Naive thymus-derived CD4-positive, alpha-beta T cell (primary cell): ENCODE measurements around the gene OR14C36. TPM values are rescaled to one million over a fixed set of nuclear protein-coding genes. Genes with fewer than 3 reads are reported as not detected.
"Not testable (repeated sequence)": the region's sequence is repeated elsewhere in the genome, so short reads cannot be mapped to it uniquely, and the experiment has no call there.

Source experiments
- ATAC-seq: fragments of 150-1000 bp; cut with Tn5 transposase; 2 replicates; pipeline ENCODE4 v1.10.0; 2021; ENCODE audit warnings: mild to moderate bottlenecking, moderate library complexity
- CTCF ChIA-PET: fragments of 350-600 bp; sonication (Branson Sonifier 250); formaldehyde crosslinking; loops from one replicate; lab custom pipeline; 2021; ENCODE audit warnings: antibody characterized with exemption; lab: Charles Lee
- POLR2A ChIA-PET: fragments of 350-600 bp; sonication (Branson Sonifier 250); formaldehyde crosslinking; loops from one replicate; lab custom pipeline; 2021; ENCODE audit warnings: antibody characterized with exemption, inconsistent platforms; lab: Charles Lee
- DNase-seq, 9 donors: peaks; one replicate each; pipeline versions ENCODE4 v3.0.0 to v3.0.0-alpha.2; 2020 to 2022; ENCODE audit warnings: mixed read lengths in 1 of 9
- H3K27ac ChIP-seq: one replicate; pipeline ENCODE4 v1.7.0; 2013; ENCODE audit warnings: mild to moderate bottlenecking, low read depth, low read length, moderate library complexity
- H3K27me3 ChIP-seq, 2 donors: one replicate each; pipeline ENCODE4 v1.7.0; 2013; ENCODE audit warnings: low read length in 2 of 2, mild to moderate bottlenecking in 2 of 2, moderate library complexity in 2 of 2; ENCODE audit not compliant: control insufficient read depth in 2 of 2, insufficient read depth in 2 of 2
- H3K36me3 ChIP-seq, 3 experiments: 1 replicate in 2 of 3; 2 replicates in 1 of 3; pipeline ENCODE4 v1.7.0; 2013; ENCODE audit warnings: low read length in 3 of 3, mild to moderate bottlenecking in 3 of 3, moderate library complexity in 1 of 3; ENCODE audit not compliant: insufficient read depth in 3 of 3, control insufficient read depth in 2 of 3
- H3K4me1 ChIP-seq, 2 donors: one replicate each; pipeline ENCODE4 v1.7.0; 2013; ENCODE audit warnings: low read length in 2 of 2, mild to moderate bottlenecking in 2 of 2, moderate library complexity in 1 of 2; ENCODE audit not compliant: control insufficient read depth in 2 of 2, insufficient read depth in 2 of 2
- H3K4me3 ChIP-seq: 2 replicates; pipeline ENCODE4 v1.7.0; 2013; ENCODE audit warnings: mild to moderate bottlenecking, low read length
- H3K9me3 ChIP-seq, 3 experiments: 1 replicate in 2 of 3; 2 replicates in 1 of 3; pipeline ENCODE4 v1.7.0; 2013; ENCODE audit warnings: low read length in 3 of 3; ENCODE audit not compliant: control insufficient read depth in 2 of 3
- H3K27ac Mint-ChIP-seq, 9 donors: one replicate each; pipeline ENCODE4 v1.8.0; 2020 to 2022; ENCODE audit warnings: mixed read lengths in 9 of 9, mild to moderate bottlenecking in 8 of 9, moderate library complexity in 5 of 9, inconsistent platforms in 2 of 9
- H3K27me3 Mint-ChIP-seq, 5 donors: one replicate each; pipeline ENCODE4 v1.8.0; 2021 to 2022; ENCODE audit warnings: mixed read lengths in 5 of 5, mild to moderate bottlenecking in 1 of 5
- H3K36me3 Mint-ChIP-seq, 5 donors: one replicate each; pipeline ENCODE4 v1.8.0; 2020 to 2022; ENCODE audit warnings: mixed read lengths in 5 of 5, mild to moderate bottlenecking in 3 of 5, inconsistent platforms in 1 of 5
- H3K4me1 Mint-ChIP-seq, 7 donors: one replicate each; pipeline ENCODE4 v1.8.0; 2020 to 2022; ENCODE audit warnings: mixed read lengths in 7 of 7, mild to moderate bottlenecking in 3 of 7, inconsistent platforms in 1 of 7
- H3K4me3 Mint-ChIP-seq, 10 donors: one replicate each; pipeline ENCODE4 v1.8.0; 2020 to 2022; ENCODE audit warnings: mild to moderate bottlenecking in 10 of 10, mixed read lengths in 10 of 10, moderate library complexity in 6 of 10, inconsistent platforms in 2 of 10
- H3K9me3 Mint-ChIP-seq, 11 donors: one replicate each; pipeline ENCODE4 v1.8.0; 2020 to 2022; ENCODE audit warnings: mixed read lengths in 11 of 11, mild to moderate bottlenecking in 4 of 11, inconsistent platforms in 1 of 11, moderate library complexity in 1 of 11
- intact Hi-C, 2 donors: fragments of 100-400 bp; cut with micrococcal nuclease; formaldehyde crosslinking; loops; one replicate each; pipeline ENCODE4 v1.15.1; 2023
- polyA plus RNA-seq, 2 donors: library from polyadenylated mRNA; unstranded; fragments of 300-500 nt; fragmentation: Illumina TruSeq; gene quantifications; one replicate each; pipeline ENCODE4 v1.2.3, GENCODE V29; 2021
- total RNA-seq, 6 experiments: library from RNA in 5 of 6; stranded (reverse) in 5 of 6; gene quantifications; 1 replicate in 5 of 6; 2 replicates in 1 of 6; pipeline ENCODE4 v1.2.3 and lab custom pipeline; 2021 to 2026

OR14C36 gene, protein sequence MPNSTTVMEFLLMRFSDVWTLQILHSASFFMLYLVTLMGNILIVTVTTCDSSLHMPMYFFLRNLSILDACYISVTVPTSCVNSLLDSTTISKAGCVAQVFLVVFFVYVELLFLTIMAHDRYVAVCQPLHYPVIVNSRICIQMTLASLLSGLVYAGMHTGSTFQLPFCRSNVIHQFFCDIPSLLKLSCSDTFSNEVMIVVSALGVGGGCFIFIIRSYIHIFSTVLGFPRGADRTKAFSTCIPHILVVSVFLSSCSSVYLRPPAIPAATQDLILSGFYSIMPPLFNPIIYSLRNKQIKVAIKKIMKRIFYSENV
- not detected for total RNA-seq
- not detected for polyA plus RNA-seq
- not detected for total RNA-seq (lab: John Stamatoyannopoulos, UW)

- Histone ChIP-seq H3K4me3 (no peak within 1 kb of the TSS), H3K36me3 (no peaks in the 10 kb centered on the region), H3K27me3 (no peaks in the 10 kb centered on the region), H3K9me3 (no peaks in the 10 kb centered on the region), H3K27ac (no peak within 1 kb of the TSS), H3K4me1 (no peaks in the 10 kb centered on the region)
- Mint-ChIP-seq H3K4me1 (no peaks in the 10 kb centered on the region), H3K36me3 (no peaks in the 10 kb centered on the region), H3K27ac (no peak within 1 kb of the TSS), H3K9me3 (no peaks in the 10 kb centered on the region), H3K27me3 (peaks cover 0 to 37% (median 19%) of the 10 kb centered on the region in 5 donors), H3K4me3 (no peak within 1 kb of the TSS)
- ChIA-PET CTCF (no interaction called here), POLR2A (no interaction called here)
- DNase-seq (no peak), ATAC-seq (no peak)
- intact Hi-C loops, result no loop called here
Measured at GRCh38 chr1:248348475-248348874, at the start of gene OR14C36. Gene OR14C36 (plus strand): TSS chr1:248348775. CDS start chr1:248348775, 0 bp downstream.

GRCh38 chr1:248303324-248303723 is 45.3 kb upstream of the OR14C36 start, which contains the start of gene OR2T12:
Gene OR2T12 (minus strand): TSS chr1:248303424. CDS start chr1:248295578, 7,846 bp downstream.
- Mint-ChIP-seq H3K9me3 (peaks cover 0 to 7% (median 0%) of the 10 kb centered on the region in 11 donors), H3K27ac (no peak within 1 kb of the TSS), H3K4me1 (no peaks in the 10 kb centered on the region), H3K36me3 (no peaks in the 10 kb centered on the region), H3K4me3 (no peak within 1 kb of the TSS), H3K27me3 (peaks cover 0 to 15% (median 6%) of the 10 kb centered on the region in 5 donors)
- Histone ChIP-seq H3K27ac (no peak within 1 kb of the TSS), H3K27me3 (no peaks in the 10 kb centered on the region), H3K4me3 (no peak within 1 kb of the TSS), H3K9me3 (no peaks in the 10 kb centered on the region), H3K36me3 (no peaks in the 10 kb centered on the region), H3K4me1 (no peaks in the 10 kb centered on the region)
- ATAC-seq (no peak), DNase-seq (no peak)
- POLR2A ChIA-PET, result no interaction called here
- CTCF ChIA-PET, result no interaction called here
- intact Hi-C loops, result no loop called here

GRCh38 chr1:248305672-248306071 is 42.9 kb upstream of the OR14C36 start:
- H3K9me3 Mint-ChIP-seq, DNase-seq, H3K4me1 ChIP-seq, H3K36me3 ChIP-seq, H3K4me3 Mint-ChIP-seq, intact Hi-C loops, CTCF ChIA-PET, H3K4me1 Mint-ChIP-seq, H3K4me3 ChIP-seq, H3K36me3 Mint-ChIP-seq, H3K27ac ChIP-seq, H3K27me3 ChIP-seq, POLR2A ChIA-PET, H3K27ac Mint-ChIP-seq, ATAC-seq, H3K9me3 ChIP-seq: not testable (repeated sequence)
- H3K27me3 Mint-ChIP-seq, result peaks cover 0 to 18% (median 5%) of the 10 kb centered on the region in 5 donors

GRCh38 chr1:248306103-248306502 is 42.5 kb upstream of the OR14C36 start:
- H3K9me3 Mint-ChIP-seq, result peaks cover 0 to 3% (median 0%) of the 10 kb centered on the region in 11 donors
- DNase-seq, result no peak
- ChIA-PET CTCF (no interaction called here), POLR2A (no interaction called here)
- ATAC-seq, result no peak
- peaks cover 0 to 14% (median 5%) of the 10 kb centered on the region in 5 donors for H3K27me3 Mint-ChIP-seq
- no peak overlapping the region for H3K27ac Mint-ChIP-seq
- Histone ChIP-seq H3K9me3 (no peaks in the 10 kb centered on the region), H3K4me1 (no peaks in the 10 kb centered on the region), H3K4me3 (no peak overlapping the region), H3K36me3 (no peaks in the 10 kb centered on the region), H3K27me3 (no peaks in the 10 kb centered on the region), H3K27ac (no peak overlapping the region)
- H3K4me1 Mint-ChIP-seq, result no peaks in the 10 kb centered on the region
- H3K4me3 Mint-ChIP-seq, result no peak overlapping the region
- H3K36me3 Mint-ChIP-seq, result no peaks in the 10 kb centered on the region
- intact Hi-C loops, result no loop called here

GRCh38 chr1:248306740-248307139 is 41.8 kb upstream of the OR14C36 start:
- ATAC-seq, POLR2A ChIA-PET, DNase-seq, H3K4me3 Mint-ChIP-seq, H3K36me3 Mint-ChIP-seq, H3K4me3 ChIP-seq, H3K36me3 ChIP-seq, H3K9me3 Mint-ChIP-seq, intact Hi-C loops, H3K27me3 ChIP-seq, H3K4me1 Mint-ChIP-seq, H3K27ac ChIP-seq, H3K4me1 ChIP-seq, H3K9me3 ChIP-seq, H3K27ac Mint-ChIP-seq, CTCF ChIA-PET: not testable (repeated sequence)
- peaks cover 0 to 11% (median 5%) of the 10 kb centered on the region in 5 donors for H3K27me3 Mint-ChIP-seq

DNA sequence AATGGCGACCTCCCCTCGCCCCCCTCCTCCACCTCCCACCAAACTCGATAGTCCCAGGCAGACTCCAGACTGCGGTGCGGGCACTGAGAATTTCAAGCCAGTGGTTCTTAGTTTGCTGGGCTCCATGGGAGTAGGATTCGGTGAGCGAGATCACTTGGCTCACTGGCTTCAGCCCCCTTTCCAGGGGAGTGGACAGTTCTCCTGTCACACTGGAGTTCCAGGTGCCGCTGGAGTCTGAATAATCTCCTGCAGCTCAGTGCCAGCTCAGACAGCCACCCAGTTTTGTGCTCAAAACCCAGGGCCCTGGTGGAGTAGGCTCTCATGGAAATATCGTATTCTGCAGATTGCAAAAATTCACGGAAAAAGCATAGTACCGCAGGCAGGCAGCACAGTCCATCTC is 31.8 kb upstream of the OR14C36 start:
- H3K9me3 Mint-ChIP-seq, result peaks cover 10 to 42% (median 24%) of the 10 kb centered on the region in 11 donors
- Histone ChIP-seq H3K4me1 (no peaks in the 10 kb centered on the region), H3K9me3 (no peaks in the 10 kb centered on the region), H3K27me3 (peaks cover 0 to 6% of the 10 kb centered on the region in 2 donors), H3K27ac (no peak overlapping the region), H3K36me3 (no peaks in the 10 kb centered on the region), H3K4me3 (no peak overlapping the region)
- intact Hi-C loops, result no loop called here
- H3K36me3 Mint-ChIP-seq, result peaks cover 0 to 9% (median 4%) of the 10 kb centered on the region in 5 donors
- POLR2A ChIA-PET, result no interaction called here
- peaks cover 0 to 42% (median 34%) of the 10 kb centered on the region in 5 donors for H3K27me3 Mint-ChIP-seq
- no peak overlapping the region for H3K27ac Mint-ChIP-seq
- DNase-seq (no peak), ATAC-seq (no peak)
- CTCF ChIA-PET, result interaction anchor here (0.6 kb wide), 1 partner anchor 18 kb away, joined by 3 read pairs; no protein-coding TSS in a partner anchor
- no peaks in the 10 kb centered on the region for H3K4me1 Mint-ChIP-seq
- no peak overlapping the region for H3K4me3 Mint-ChIP-seq

GRCh38 chr1:248324468-248324867 is 24.1 kb upstream of the OR14C36 start, which contains the start of gene OR2M7:
Gene OR2M7 (minus strand): TSS chr1:248324568. CDS start chr1:248324568, 0 bp downstream.
- Histone ChIP-seq H3K36me3 (no peaks in the 10 kb centered on the region), H3K9me3 (no peaks in the 10 kb centered on the region), H3K27me3 (peaks cover 0 to 3% of the 10 kb centered on the region in 2 donors), H3K4me1 (no peaks in the 10 kb centered on the region), H3K4me3 (no peak within 1 kb of the TSS), H3K27ac (no peak within 1 kb of the TSS)
- ChIA-PET POLR2A (no interaction called here), CTCF (no interaction called here)
- DNase-seq, result no peak
- H3K27ac Mint-ChIP-seq, result no peak within 1 kb of the TSS
- peaks cover 0 to 19% (median 12%) of the 10 kb centered on the region in 5 donors for H3K27me3 Mint-ChIP-seq
- intact Hi-C loops, result no loop called here
- no peak for ATAC-seq
- peaks cover 0 to 14% (median 0%) of the 10 kb centered on the region in 11 donors for H3K9me3 Mint-ChIP-seq
- H3K36me3 Mint-ChIP-seq, result no peaks in the 10 kb centered on the region
- no peaks in the 10 kb centered on the region for H3K4me1 Mint-ChIP-seq
- no peak within 1 kb of the TSS for H3K4me3 Mint-ChIP-seq
